ENCODE measurements around the gene FAS.

GRCh38 chr10:88982366-88982765 is 8.2 kb upstream of the FAS start:
- TF ChIP-seq EZH2phosphoT487 (IDR thresholded peaks at IDR 0.05; ENCODE audit: borderline replicate concordance, low read depth, low read length): no peak
- TF ChIP-seq CTCF (conservative IDR thresholded peaks at IDR 0.05; ENCODE audit: low read length): no peak
